HL-60 (cell line): Measurements from ENCODE around the gene MGAT5.

Experiments
- GABPA ChIP-seq: IDR thresholded peaks from 2 replicates; pipeline ENCODE4 v1.6.1; 2012; ENCODE audit warnings: low read depth
- POLR2AphosphoS5 ChIP-seq: IDR thresholded peaks from 2 replicates; pipeline ENCODE4 v1.6.1; 2012; ENCODE audit warnings: low read depth
- TF ChIP-seq, protein P1 (sequence below): IDR thresholded peaks from one replicate; pipeline ENCODE4 v1.5.1; 2011; ENCODE audit warnings: low read length, control low read depth, inconsistent platforms; ENCODE audit not compliant: insufficient read depth
- TF ChIP-seq, protein P2 (sequence below): IDR thresholded peaks from 2 replicates; pipeline ENCODE4 v1.6.1; 2012; ENCODE audit warnings: low read depth; ENCODE audit not compliant: insufficient replicate concordance

DNA sequence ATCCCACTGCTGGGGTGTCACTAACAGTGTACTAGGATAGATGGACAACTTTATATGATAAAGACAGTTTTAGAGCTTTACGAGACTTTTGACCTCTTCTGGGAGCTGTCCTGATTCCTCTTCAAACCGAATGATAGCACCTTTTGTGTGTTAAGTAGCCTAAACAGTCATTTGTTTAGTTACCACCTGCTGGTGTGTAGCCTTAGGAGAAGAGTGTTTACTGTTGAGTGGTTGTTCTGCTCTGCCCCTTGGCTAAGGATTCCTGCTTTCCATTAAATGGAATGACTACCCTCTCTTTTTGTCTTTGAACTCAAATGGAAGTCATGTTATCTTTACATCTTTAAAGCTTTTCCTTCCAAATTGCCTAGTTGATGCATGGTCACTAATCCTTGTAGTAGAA lies 28.0 kb upstream of the MGAT5 start:
- TF ChIP-seq, protein P1, sequence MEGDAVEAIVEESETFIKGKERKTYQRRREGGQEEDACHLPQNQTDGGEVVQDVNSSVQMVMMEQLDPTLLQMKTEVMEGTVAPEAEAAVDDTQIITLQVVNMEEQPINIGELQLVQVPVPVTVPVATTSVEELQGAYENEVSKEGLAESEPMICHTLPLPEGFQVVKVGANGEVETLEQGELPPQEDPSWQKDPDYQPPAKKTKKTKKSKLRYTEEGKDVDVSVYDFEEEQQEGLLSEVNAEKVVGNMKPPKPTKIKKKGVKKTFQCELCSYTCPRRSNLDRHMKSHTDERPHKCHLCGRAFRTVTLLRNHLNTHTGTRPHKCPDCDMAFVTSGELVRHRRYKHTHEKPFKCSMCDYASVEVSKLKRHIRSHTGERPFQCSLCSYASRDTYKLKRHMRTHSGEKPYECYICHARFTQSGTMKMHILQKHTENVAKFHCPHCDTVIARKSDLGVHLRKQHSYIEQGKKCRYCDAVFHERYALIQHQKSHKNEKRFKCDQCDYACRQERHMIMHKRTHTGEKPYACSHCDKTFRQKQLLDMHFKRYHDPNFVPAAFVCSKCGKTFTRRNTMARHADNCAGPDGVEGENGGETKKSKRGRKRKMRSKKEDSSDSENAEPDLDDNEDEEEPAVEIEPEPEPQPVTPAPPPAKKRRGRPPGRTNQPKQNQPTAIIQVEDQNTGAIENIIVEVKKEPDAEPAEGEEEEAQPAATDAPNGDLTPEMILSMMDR = no peak
- TF ChIP-seq, protein P2, sequence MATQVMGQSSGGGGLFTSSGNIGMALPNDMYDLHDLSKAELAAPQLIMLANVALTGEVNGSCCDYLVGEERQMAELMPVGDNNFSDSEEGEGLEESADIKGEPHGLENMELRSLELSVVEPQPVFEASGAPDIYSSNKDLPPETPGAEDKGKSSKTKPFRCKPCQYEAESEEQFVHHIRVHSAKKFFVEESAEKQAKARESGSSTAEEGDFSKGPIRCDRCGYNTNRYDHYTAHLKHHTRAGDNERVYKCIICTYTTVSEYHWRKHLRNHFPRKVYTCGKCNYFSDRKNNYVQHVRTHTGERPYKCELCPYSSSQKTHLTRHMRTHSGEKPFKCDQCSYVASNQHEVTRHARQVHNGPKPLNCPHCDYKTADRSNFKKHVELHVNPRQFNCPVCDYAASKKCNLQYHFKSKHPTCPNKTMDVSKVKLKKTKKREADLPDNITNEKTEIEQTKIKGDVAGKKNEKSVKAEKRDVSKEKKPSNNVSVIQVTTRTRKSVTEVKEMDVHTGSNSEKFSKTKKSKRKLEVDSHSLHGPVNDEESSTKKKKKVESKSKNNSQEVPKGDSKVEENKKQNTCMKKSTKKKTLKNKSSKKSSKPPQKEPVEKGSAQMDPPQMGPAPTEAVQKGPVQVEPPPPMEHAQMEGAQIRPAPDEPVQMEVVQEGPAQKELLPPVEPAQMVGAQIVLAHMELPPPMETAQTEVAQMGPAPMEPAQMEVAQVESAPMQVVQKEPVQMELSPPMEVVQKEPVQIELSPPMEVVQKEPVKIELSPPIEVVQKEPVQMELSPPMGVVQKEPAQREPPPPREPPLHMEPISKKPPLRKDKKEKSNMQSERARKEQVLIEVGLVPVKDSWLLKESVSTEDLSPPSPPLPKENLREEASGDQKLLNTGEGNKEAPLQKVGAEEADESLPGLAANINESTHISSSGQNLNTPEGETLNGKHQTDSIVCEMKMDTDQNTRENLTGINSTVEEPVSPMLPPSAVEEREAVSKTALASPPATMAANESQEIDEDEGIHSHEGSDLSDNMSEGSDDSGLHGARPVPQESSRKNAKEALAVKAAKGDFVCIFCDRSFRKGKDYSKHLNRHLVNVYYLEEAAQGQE = no peak
- TF ChIP-seq POLR2AphosphoS5 (no peak), GABPA (no peak)
